Esophagus squamous epithelium (tissue), 4 donors: ENCODE data around the gene BRPF1.

Experiments used
- CTCF ChIP-seq, 6 experiments: fragments of 450-650 bp in 4 of 6; fragments of 200-600 bp in 2 of 6; sonication (generic) in 2 of 6; IDR thresholded peaks; one replicate each; pipeline ENCODE4 v1.5.1; 2016 to 2019; ENCODE audit warnings: antibody characterized with exemption in 6 of 6, mild to moderate bottlenecking in 4 of 6, moderate library complexity in 4 of 6
- POLR2A ChIP-seq, 4 donors: fragments of 450-650 bp; IDR thresholded peaks; one replicate each; pipeline ENCODE4 v1.6.1; 2017; ENCODE audit warnings: antibody characterized with exemption in 4 of 4, mild to moderate bottlenecking in 4 of 4, moderate library complexity in 3 of 4

DNA sequence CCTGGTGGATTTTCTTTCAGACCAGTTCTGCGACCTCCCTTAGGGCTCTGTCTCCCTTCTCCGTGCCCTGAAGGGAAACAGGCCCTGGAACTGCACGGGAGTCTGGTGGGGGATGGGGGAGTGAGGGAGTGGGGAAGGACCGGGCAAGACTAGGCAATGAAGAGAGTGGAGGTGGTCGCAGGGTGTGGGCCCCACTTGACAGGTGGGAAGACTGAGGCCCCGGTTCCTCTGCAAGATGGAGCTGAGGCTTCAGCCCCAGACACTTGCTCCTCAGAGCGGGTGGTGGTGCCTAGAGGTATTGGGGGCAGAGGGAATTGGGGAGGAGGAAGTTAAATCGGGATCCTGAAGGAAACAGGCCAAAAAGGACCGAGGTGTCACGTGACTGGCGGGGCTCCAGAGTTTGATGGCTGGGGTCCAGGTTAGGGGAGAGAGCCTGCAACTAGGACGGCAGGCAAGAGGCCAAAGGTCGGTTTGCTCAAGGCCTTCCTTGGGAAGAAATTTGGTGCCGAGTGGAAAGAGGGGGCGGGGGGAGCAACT lies 38.8 kb downstream of the BRPF1 start:
- no peak for TF ChIP-seq CTCF (IDR thresholded peaks at IDR 0.05)
- no peak for TF ChIP-seq POLR2A (IDR thresholded peaks at IDR 0.05)
